ENCODE measurements around the gene DCAF5.

Gene DCAF5

DNA sequence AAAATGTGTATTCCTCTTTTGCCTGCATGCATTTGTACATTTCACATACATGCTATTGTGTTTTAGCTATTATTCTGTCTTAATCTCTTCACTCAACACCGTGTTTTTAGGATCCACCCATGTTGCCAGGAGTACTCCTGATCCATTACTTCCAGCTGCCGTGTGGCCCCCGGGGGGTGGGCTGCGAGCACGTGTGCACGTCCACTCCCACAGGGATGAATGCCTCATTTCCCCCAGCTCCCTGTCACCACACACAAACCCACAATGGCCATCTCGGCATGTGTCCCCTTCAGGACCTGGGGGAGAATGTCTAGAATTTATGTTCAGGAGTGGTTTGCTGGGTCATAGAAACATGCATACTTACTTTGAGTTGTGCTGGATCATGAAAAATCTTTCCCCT lies 111.1 kb downstream of the DCAF5 start:
- Histone ChIP-seq H3K36me3 (ENCODE audit: control insufficient read depth in 5 of 5, insufficient read depth in 5 of 5, low read length in 5 of 5) (no peaks in the 10 kb centered on the region), H3K9ac (ENCODE audit: low read length in 5 of 5) (peak overlapping the region in 1 of 5 donors; percentile 33), H3K27ac (ENCODE audit: low read depth, low read length) (peak overlapping the region; percentile 91), H3K4me3 (ENCODE audit: low read depth in 1 of 5, low read length in 5 of 5) (no peak overlapping the region), H3K4me1 (ENCODE audit: control insufficient read depth in 5 of 5, insufficient read depth in 5 of 5, low read length in 5 of 5) (peaks cover 30 to 68% (median 58%) of the 10 kb centered on the region in 5 donors), H3K9me3 (ENCODE audit: control insufficient read depth in 5 of 5, low read length in 5 of 5) (no peaks in the 10 kb centered on the region), H3K27me3 (ENCODE audit: control insufficient read depth in 5 of 5, insufficient read depth in 4 of 5, low read length in 5 of 5) (no peaks in the 10 kb centered on the region)

DNA sequence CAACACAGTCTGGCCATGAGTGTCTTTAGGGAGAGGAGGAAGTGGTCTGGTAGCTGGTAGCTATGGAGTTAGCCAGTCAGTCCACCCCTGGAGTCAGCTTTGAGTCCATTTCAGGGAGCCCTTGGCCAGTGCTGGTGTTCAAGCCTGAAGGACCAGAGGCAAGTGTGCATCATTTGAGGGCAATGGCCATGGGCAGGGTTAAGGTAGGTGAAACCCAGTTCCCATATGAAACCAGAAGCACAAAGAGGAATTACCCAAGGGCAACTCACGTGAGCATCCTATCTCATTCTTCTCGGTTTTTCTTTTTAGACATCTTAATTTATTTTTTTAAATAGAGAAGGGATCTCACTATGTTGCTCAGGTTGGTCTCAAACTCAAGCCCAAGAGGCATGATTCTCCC lies 112.6 kb downstream of the DCAF5 start:
- no peaks in the 10 kb centered on the region for H3K36me3 ChIP-seq (ENCODE audit: control insufficient read depth in 5 of 5, insufficient read depth in 5 of 5, low read length in 5 of 5)
- no peaks in the 10 kb centered on the region for H3K27me3 ChIP-seq (ENCODE audit: control insufficient read depth in 5 of 5, insufficient read depth in 4 of 5, low read length in 5 of 5)
- H3K27ac ChIP-seq (ENCODE audit: low read depth, low read length), result no peak overlapping the region
- no peaks in the 10 kb centered on the region for H3K9me3 ChIP-seq (ENCODE audit: control insufficient read depth in 5 of 5, low read length in 5 of 5)
- no peak overlapping the region for H3K9ac ChIP-seq (ENCODE audit: low read length in 5 of 5)
- peaks cover 19 to 54% (median 43%) of the 10 kb centered on the region in 5 donors for H3K4me1 ChIP-seq (ENCODE audit: control insufficient read depth in 5 of 5, insufficient read depth in 5 of 5, low read length in 5 of 5)
- no peak overlapping the region for H3K4me3 ChIP-seq (ENCODE audit: low read depth in 1 of 5, low read length in 5 of 5)

DNA sequence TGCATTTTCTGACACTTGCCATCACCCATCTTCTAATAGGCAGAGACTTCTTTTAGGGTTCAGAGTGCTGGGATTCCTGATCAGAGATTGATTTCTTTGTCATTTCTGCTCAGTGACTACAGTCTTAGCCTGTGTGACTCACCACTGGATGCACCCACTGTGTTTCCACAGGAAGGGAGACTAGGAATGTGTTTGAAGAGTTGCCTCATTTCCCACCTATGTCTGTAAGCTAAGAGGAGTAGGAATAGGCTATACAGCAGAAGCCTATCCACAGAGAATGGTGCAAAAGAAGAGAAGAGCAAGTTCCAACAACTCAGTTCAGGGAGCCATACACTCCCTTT lies 113.7 kb downstream of the DCAF5 start:
- no peak overlapping the region for H3K9ac ChIP-seq (ENCODE audit: low read length in 5 of 5)
- H3K4me1 ChIP-seq (ENCODE audit: control insufficient read depth in 5 of 5, insufficient read depth in 5 of 5, low read length in 5 of 5), result peaks cover 11 to 45% (median 32%) of the 10 kb centered on the region in 5 donors
- H3K27ac ChIP-seq (ENCODE audit: low read depth, low read length), result no peak overlapping the region
- H3K36me3 ChIP-seq (ENCODE audit: control insufficient read depth in 5 of 5, insufficient read depth in 5 of 5, low read length in 5 of 5), result no peaks in the 10 kb centered on the region
- no peaks in the 10 kb centered on the region for H3K27me3 ChIP-seq (ENCODE audit: control insufficient read depth in 5 of 5, insufficient read depth in 4 of 5, low read length in 5 of 5)
- H3K4me3 ChIP-seq (ENCODE audit: low read depth in 1 of 5, low read length in 5 of 5), result no peak overlapping the region
- H3K9me3 ChIP-seq (ENCODE audit: control insufficient read depth in 5 of 5, low read length in 5 of 5), result no peaks in the 10 kb centered on the region

DNA sequence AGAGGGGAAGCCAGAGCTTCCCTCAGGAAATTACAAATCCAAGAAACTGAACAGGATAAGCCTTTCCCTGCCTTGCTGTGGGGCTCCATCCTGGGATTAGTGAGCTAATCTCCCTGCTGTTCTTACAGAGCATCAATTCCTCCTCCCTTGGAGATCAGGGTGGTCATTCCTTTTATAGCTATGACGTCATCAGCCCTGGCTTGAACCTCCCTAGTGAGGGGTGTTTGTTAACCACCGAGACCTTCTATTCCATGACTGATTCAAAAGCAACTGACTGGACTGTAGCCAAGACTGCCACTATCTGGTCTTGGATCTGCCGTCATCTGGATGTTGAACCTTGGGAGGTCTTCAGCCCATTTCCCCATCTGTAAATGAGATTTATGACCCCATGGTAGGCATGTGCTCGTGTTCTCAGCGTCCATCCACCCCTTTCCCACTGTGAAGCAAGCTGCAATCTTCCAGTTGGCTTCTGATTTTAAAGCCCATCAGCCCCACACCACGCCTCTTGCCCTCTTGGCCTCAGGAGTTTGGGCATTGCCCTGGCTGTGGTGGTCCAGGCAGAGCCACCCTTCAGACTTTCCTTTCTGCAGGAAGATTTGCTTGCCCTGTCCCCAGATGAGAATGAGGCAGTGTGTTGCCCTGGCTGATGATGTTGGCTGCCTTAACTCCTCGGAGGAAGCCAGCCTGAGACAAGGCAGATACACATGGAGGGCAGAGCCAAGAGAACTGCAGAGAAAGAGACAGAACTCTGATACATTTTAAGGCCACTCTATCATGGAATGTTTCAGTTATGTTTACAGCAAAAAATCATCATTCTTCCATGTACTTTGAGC lies 114.2 kb downstream of the DCAF5 start:
- Histone ChIP-seq H3K4me1 (ENCODE audit: control insufficient read depth in 5 of 5, insufficient read depth in 5 of 5, low read length in 5 of 5) (peaks cover 5 to 39% (median 26%) of the 10 kb centered on the region in 5 donors), H3K9ac (ENCODE audit: low read length in 5 of 5) (no peak overlapping the region), H3K4me3 (ENCODE audit: low read depth in 1 of 5, low read length in 5 of 5) (no peak overlapping the region), H3K36me3 (ENCODE audit: control insufficient read depth in 5 of 5, insufficient read depth in 5 of 5, low read length in 5 of 5) (no peaks in the 10 kb centered on the region), H3K27me3 (ENCODE audit: control insufficient read depth in 5 of 5, insufficient read depth in 4 of 5, low read length in 5 of 5) (no peaks in the 10 kb centered on the region), H3K27ac (ENCODE audit: low read depth, low read length) (no peak overlapping the region), H3K9me3 (ENCODE audit: control insufficient read depth in 5 of 5, low read length in 5 of 5) (no peaks in the 10 kb centered on the region)

GRCh38 chr14:69037790-69038454 lies 115.0 kb downstream of the DCAF5 start:
- H3K27ac ChIP-seq (ENCODE audit: low read depth, low read length), result no peak overlapping the region
- H3K9ac ChIP-seq (ENCODE audit: low read length in 5 of 5), result no peak overlapping the region
- no peaks in the 10 kb centered on the region for H3K27me3 ChIP-seq (ENCODE audit: control insufficient read depth in 5 of 5, insufficient read depth in 4 of 5, low read length in 5 of 5)
- no peaks in the 10 kb centered on the region for H3K36me3 ChIP-seq (ENCODE audit: control insufficient read depth in 5 of 5, insufficient read depth in 5 of 5, low read length in 5 of 5)
- H3K9me3 ChIP-seq (ENCODE audit: control insufficient read depth in 5 of 5, low read length in 5 of 5), result no peaks in the 10 kb centered on the region
- peaks cover 2 to 31% (median 19%) of the 10 kb centered on the region in 5 donors for H3K4me1 ChIP-seq (ENCODE audit: control insufficient read depth in 5 of 5, insufficient read depth in 5 of 5, low read length in 5 of 5)
- H3K4me3 ChIP-seq (ENCODE audit: low read depth in 1 of 5, low read length in 5 of 5), result no peak overlapping the region

DNA sequence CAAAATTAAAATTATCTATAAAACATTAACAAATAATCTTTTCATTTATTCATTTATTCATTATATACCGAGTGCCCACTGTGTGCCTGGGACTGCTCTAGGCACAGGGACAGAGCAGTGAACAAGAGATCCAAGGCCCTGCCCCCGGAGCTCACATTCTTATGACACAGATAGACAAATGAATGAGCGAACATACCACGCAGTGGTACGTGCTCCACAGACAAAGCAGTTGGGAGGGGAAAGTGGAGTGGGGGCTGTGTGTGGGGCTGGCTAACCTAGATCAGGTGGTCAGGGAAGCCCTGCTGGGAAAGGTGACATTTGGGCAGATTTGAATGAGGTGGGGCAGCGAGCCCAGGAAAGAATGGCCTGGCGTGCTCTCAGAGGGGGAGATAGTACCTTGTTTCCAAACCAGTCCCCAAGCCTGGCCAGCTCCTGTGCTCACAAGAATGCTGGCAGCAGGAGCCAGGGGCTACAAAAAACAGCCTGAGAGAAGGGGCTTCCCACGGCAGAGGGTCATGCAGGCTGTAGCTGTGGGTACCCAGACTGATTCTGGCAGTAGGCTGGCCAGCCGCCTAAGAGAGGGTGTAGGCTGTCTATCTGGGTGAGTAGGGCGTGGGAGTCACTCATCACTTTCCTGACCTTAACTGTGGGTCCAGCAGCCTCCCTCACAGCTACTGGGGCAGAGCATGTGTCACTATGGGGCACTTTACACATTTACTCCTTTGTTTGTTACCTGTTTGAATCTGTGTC lies 116.0 kb downstream of the DCAF5 start:
- H3K36me3 ChIP-seq (ENCODE audit: control insufficient read depth in 5 of 5, insufficient read depth in 5 of 5, low read length in 5 of 5), result no peaks in the 10 kb centered on the region
- H3K9me3 ChIP-seq (ENCODE audit: control insufficient read depth in 5 of 5, low read length in 5 of 5), result no peaks in the 10 kb centered on the region
- peaks cover 0 to 24% (median 9%) of the 10 kb centered on the region in 5 donors for H3K4me1 ChIP-seq (ENCODE audit: control insufficient read depth in 5 of 5, insufficient read depth in 5 of 5, low read length in 5 of 5)
- no peak overlapping the region for H3K4me3 ChIP-seq (ENCODE audit: low read depth in 1 of 5, low read length in 5 of 5)
- H3K27me3 ChIP-seq (ENCODE audit: control insufficient read depth in 5 of 5, insufficient read depth in 4 of 5, low read length in 5 of 5), result no peaks in the 10 kb centered on the region
- H3K9ac ChIP-seq (ENCODE audit: low read length in 5 of 5), result no peak overlapping the region
- H3K27ac ChIP-seq (ENCODE audit: low read depth, low read length), result no peak overlapping the region

DNA sequence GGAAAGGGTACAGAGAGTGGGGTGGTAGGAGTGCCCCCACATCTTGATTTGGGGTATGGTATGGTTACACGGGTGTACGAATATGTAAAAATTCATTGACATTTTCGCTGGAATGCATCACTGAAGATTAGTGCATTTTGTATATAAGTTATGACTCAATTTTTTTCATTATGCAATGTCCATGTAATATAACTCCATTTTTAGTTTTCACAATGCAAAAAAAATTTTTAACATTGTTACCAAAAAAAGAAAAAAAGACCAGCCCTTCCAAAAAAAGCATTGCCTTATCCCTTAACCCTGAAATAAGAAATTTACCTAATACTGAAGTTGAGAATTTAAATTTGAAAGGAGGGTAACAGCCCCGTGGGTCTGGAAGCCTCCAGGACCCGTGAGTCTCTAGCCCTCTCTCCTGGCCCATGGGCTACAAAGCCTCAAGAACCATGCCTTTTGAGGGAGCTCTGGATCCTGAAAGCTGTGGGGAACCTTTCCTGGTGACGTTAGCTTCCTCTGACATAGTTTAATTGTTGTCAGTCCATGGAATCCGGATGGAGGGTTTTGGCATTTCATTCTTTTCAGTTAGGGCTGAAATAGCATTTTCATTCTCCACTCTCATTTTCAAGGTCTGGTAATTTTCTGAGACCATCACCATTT lies 118.2 kb downstream of the DCAF5 start:
- peaks cover 0 to 24% (median 7%) of the 10 kb centered on the region in 5 donors for H3K4me1 ChIP-seq (ENCODE audit: control insufficient read depth in 5 of 5, insufficient read depth in 5 of 5, low read length in 5 of 5)
- no peak overlapping the region for H3K27ac ChIP-seq (ENCODE audit: low read depth, low read length)
- no peaks in the 10 kb centered on the region for H3K9me3 ChIP-seq (ENCODE audit: control insufficient read depth in 5 of 5, low read length in 5 of 5)
- no peak overlapping the region for H3K9ac ChIP-seq (ENCODE audit: low read length in 5 of 5)
- no peaks in the 10 kb centered on the region for H3K27me3 ChIP-seq (ENCODE audit: control insufficient read depth in 5 of 5, insufficient read depth in 4 of 5, low read length in 5 of 5)
- no peaks in the 10 kb centered on the region for H3K36me3 ChIP-seq (ENCODE audit: control insufficient read depth in 5 of 5, insufficient read depth in 5 of 5, low read length in 5 of 5)
- H3K4me3 ChIP-seq (ENCODE audit: low read depth in 1 of 5, low read length in 5 of 5), result no peak overlapping the region

DNA sequence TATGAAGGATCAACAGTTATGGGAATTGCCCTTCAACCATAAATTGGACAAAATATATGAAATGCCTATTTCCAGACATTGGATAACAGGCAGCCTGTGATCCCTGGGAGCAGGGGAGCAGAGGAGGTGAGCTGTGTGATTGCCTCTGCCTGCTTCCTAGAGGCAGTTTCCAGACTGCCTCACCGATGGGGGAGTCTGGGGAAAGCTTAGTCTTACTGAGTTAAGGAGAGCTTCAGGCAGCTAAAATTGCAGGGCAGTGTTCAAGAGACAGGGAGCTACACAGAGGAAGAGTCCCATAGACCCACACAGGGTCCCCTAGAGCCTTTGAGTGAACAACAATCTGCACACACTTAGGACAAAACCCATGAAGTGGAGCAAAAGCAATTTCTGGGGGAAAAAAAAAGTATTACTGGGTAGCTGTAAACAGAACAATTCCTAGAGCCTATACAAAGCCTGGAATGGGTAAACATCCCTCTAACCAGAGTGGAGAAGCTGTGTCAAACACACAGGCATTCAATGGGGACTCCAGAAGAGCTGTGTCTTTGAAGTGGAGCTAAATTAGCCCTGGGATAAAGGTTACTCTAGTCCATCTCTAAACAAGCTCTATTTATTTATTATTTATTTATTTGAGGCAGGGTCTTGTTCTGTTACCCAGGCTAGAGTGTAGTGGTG lies 125.5 kb downstream of the DCAF5 start:
- Histone ChIP-seq H3K4me3 (ENCODE audit: low read depth in 1 of 5, low read length in 5 of 5) (no peak overlapping the region), H3K4me1 (ENCODE audit: control insufficient read depth in 5 of 5, insufficient read depth in 5 of 5, low read length in 5 of 5) (peaks cover 0 to 12% (median 3%) of the 10 kb centered on the region in 5 donors), H3K9me3 (ENCODE audit: control insufficient read depth in 5 of 5, low read length in 5 of 5) (no peaks in the 10 kb centered on the region), H3K27me3 (ENCODE audit: control insufficient read depth in 5 of 5, insufficient read depth in 4 of 5, low read length in 5 of 5) (no peaks in the 10 kb centered on the region), H3K36me3 (ENCODE audit: control insufficient read depth in 5 of 5, insufficient read depth in 5 of 5, low read length in 5 of 5) (no peaks in the 10 kb centered on the region), H3K9ac (ENCODE audit: low read length in 5 of 5) (no peak overlapping the region), H3K27ac (ENCODE audit: low read depth, low read length) (no peak overlapping the region)

GRCh38 chr14:69023035-69023434 lies 129.9 kb downstream of the DCAF5 start:
- Histone ChIP-seq H3K27me3 (ENCODE audit: control insufficient read depth in 5 of 5, insufficient read depth in 4 of 5, low read length in 5 of 5) (no peaks in the 10 kb centered on the region), H3K4me1 (ENCODE audit: control insufficient read depth in 5 of 5, insufficient read depth in 5 of 5, low read length in 5 of 5) (peaks cover 0 to 12% (median 3%) of the 10 kb centered on the region in 5 donors), H3K4me3 (ENCODE audit: low read depth in 1 of 5, low read length in 5 of 5) (peak overlapping the region in 1 of 5 donors; percentile 13), H3K27ac (ENCODE audit: low read depth, low read length) (no peak overlapping the region), H3K36me3 (ENCODE audit: control insufficient read depth in 5 of 5, insufficient read depth in 5 of 5, low read length in 5 of 5) (no peaks in the 10 kb centered on the region), H3K9me3 (ENCODE audit: control insufficient read depth in 5 of 5, low read length in 5 of 5) (no peaks in the 10 kb centered on the region), H3K9ac (ENCODE audit: low read length in 5 of 5) (no peak overlapping the region)

Measured in subcutaneous abdominal adipose tissue (tissue), 5 donors.